ENCODE measurements around the gene TRIM67.

Gene TRIM67

DNA sequence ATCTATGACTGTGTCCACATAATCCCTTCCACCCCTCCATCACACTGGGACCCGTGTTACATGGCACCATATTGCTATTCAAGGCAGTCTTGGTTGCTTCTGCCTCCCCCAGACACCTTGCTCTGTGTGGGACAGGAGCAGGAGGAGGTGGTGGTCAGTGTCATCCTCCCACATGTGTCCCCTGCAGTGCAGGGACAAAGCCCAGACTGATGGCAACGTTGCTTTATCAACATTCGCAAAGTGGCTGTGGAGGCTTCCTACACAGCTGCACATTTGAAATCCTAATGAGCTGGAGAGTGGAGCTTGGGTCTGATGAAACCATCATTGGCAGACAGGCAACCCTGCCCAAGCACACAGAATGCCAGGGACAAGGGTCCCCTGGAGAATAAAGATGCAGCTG is 26.2 kb downstream of the TRIM67 start:
- no peak overlapping the region for H3K4me3 ChIP-seq (ENCODE audit: low read depth, low read length)
- TF ChIP-seq, protein P1, sequence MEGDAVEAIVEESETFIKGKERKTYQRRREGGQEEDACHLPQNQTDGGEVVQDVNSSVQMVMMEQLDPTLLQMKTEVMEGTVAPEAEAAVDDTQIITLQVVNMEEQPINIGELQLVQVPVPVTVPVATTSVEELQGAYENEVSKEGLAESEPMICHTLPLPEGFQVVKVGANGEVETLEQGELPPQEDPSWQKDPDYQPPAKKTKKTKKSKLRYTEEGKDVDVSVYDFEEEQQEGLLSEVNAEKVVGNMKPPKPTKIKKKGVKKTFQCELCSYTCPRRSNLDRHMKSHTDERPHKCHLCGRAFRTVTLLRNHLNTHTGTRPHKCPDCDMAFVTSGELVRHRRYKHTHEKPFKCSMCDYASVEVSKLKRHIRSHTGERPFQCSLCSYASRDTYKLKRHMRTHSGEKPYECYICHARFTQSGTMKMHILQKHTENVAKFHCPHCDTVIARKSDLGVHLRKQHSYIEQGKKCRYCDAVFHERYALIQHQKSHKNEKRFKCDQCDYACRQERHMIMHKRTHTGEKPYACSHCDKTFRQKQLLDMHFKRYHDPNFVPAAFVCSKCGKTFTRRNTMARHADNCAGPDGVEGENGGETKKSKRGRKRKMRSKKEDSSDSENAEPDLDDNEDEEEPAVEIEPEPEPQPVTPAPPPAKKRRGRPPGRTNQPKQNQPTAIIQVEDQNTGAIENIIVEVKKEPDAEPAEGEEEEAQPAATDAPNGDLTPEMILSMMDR (IDR thresholded peaks at IDR 0.05; ENCODE audit: control insufficient read depth, extremely low read depth, insufficient read depth): no peak
- DNase-seq (ENCODE audit: low read depth): no peak

GRCh38 chr1:231188768-231189167 is 26.9 kb downstream of the TRIM67 start:
- TF ChIP-seq, protein P1 (IDR thresholded peaks at IDR 0.05; ENCODE audit: control insufficient read depth, extremely low read depth, insufficient read depth): no peak
- no peak overlapping the region for H3K4me3 ChIP-seq (ENCODE audit: low read depth, low read length)
- no peak for DNase-seq (ENCODE audit: low read depth)

DNA sequence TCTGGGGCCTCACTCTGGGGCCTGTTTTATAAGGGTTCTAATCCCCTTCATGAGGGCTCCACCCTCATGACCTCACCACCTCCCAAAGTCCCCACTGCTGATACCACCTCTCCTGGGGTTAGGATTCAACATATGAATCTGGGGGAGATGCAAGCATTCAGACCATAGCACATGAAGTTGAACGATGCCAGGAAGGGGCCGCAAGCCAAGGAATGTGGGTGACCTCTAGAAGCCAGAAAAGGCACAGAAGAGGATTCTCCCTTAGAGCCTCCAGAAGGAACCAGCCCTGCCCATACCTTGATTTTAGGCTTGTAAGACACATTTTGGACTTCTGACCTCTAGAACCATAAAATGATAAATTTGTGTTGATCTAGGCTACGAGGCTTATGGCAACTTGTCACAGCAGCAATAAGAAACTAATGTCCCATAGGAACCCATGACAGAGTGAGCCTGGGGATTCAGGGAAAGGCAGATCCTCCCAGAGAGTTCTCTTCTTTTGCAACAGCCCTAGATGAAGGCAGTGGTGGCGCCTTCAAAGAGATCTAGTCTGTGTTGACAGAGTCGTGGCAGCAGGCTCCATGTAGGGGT is 27.9 kb downstream of the TRIM67 start:
- no peak for DNase-seq (ENCODE audit: low read depth)
- H3K4me3 ChIP-seq (ENCODE audit: low read depth, low read length): no peak overlapping the region
- TF ChIP-seq, protein P1 (IDR thresholded peaks at IDR 0.05; ENCODE audit: control insufficient read depth, extremely low read depth, insufficient read depth): no peak

DNA sequence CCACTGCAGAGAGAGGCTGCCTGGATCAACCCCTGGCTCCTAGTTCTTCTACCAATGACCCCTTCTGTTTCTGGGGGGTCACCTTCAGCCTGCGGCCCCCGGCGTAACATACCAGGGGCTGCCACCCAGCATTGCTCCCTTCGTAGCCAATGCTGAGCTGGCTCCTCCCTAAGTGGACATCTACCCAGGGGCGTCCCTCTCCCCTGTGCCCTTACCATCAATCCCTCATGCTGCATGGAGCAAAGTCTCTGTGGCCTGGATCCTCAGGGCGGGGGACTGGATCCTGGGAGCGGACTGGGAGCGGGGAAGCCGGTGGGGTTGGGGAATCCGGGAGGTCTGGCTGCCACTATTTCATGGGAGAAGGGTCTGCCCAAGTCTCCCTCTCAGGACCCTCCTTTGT is 28.6 kb downstream of the TRIM67 start:
- no peak for DNase-seq (ENCODE audit: low read depth)
- H3K4me3 ChIP-seq (ENCODE audit: low read depth, low read length): no peak overlapping the region
- TF ChIP-seq, protein P1 (IDR thresholded peaks at IDR 0.05; ENCODE audit: control insufficient read depth, extremely low read depth, insufficient read depth): no peak

DNA sequence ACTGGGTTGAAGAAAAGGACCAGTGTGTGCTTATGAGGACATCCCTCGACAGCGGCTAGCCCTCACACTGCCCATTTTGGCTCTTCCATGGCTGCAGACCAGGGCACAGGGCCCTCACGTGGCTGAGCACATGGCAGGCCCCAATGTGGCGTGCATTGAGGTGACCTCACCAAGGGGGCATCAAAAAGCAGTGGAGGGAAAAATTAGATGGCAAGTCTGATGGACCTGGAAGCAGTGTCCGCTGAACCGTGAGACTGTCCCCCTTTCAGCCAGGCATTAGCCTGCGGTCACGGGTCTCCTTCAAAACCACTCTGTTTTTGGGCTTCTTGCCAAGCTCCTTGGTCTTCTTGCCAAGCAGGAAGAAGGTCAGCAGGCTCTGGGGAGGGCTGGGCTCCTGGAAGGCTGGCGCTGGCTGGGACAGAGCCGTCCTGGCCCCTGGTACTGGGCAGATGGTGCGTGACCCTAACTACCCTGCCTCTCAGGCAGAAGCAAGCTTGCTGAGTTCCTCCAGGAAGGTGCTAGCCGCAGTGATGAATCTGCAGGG is 30.8 kb downstream of the TRIM67 start:
- no peak overlapping the region for H3K4me3 ChIP-seq (ENCODE audit: low read depth, low read length)
- TF ChIP-seq, protein P1 (IDR thresholded peaks at IDR 0.05; ENCODE audit: control insufficient read depth, extremely low read depth, insufficient read depth): no peak
- DNase-seq (ENCODE audit: low read depth): peak; percentile 43

GRCh38 chr1:231193710-231194340 is 32.0 kb downstream of the TRIM67 start:
- TF ChIP-seq, protein P1 (IDR thresholded peaks at IDR 0.05; ENCODE audit: control insufficient read depth, extremely low read depth, insufficient read depth): no peak
- H3K4me3 ChIP-seq (ENCODE audit: low read depth, low read length): no peak overlapping the region
- no peak for DNase-seq (ENCODE audit: low read depth)

All from LNCaP clone FGC (cell line).